GM19455 (cell line): ENCODE data around the gene NR3C1.

Experiments
- ATAC-seq: cut with Tn5 transposase; IDR thresholded peaks from one replicate; pipeline ENCODE4 v1.9.1; 2021; ENCODE audit not compliant: unreplicated experiment

Gene NR3C1

DNA sequence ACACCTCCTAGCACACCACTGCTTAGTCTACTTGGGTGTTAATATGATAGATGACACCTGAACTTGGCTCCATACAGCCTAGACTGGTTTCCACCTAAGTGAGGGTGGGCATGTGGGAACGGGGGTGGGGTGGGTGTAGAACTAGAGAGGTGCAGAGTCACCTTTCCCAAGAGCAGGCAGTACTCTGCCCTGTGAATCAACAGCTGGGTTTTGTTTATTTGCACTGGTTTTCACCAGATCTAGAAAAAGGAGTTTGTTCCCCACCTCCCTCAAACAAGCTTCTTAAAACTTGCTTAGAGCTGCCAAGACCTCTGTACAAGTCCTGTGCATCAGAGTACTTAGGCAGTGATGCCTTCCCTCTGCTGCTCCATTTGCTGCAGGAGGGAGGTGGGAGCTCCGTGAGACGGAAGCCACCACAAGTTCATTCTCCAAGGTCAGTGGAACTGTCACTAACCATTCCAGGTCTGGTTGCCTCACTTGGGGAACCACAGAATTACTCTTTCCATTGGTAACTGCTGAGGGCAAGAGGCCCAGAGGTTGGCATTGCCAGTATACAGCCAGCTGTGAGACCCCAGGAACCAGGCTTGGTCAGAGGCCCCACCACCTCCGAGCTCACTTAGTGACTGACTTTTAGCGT, 163.5 kb downstream of the NR3C1 start:
- no peak for ATAC-seq

DNA sequence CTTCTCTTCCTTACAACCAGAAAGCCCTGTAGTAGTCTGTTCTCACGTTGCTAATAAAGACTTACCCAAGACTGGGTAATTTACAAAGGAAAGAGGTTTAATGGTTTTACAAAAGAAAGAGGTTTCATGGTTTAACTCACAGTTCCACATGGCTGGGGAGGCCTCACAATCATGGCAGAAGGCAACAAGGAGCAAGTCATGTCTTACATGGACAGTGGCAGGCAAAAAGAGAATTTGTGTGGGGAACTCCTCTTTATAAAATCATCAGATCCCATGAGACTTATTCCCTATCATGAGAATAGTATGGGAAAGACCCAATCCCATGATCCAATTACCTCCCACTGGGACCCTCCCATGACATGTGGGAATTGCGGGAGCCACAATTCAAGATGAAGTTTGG, 164.9 kb downstream of the NR3C1 start:
- no peak for ATAC-seq

DNA sequence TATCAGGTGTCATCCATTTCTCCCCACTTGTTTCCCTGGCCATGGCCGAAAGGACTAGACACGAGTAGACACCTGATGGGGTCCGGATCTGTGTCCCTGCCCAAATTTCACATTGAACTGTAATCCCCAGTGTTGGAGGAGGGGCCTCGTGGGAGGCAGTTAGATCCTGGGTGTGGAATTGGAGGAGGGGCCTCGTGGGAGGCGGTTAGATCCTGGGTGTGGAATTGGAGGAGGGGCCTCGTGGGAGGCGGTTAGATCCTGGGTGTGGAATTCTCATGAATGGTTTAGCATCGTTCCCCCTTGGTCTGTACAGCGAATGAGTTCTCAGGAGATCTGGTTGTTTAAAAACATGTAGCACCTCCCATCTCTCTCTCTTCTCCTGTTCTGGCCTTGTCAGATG, 165.8 kb downstream of the NR3C1 start:
- no peak for ATAC-seq

DNA sequence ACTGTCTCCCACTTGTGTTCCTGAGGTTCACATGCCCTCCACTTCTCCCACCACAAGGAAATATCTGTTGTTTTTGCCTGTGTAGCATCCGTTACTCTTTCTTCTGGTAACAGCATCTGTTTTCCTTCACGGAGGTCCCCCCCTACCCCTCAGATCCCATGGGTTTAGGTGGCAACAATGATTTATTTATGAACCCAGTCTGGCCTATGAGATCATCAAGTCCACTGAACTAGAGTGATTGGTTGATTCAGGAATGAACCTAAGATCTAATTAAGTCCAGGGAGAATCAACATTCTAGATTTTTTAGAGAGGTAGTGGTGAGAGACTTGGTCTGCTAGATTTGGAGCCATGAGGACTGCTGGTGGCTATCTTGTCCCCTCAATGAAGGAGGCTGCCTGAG, 166.8 kb downstream of the NR3C1 start:
- ATAC-seq = no peak

DNA sequence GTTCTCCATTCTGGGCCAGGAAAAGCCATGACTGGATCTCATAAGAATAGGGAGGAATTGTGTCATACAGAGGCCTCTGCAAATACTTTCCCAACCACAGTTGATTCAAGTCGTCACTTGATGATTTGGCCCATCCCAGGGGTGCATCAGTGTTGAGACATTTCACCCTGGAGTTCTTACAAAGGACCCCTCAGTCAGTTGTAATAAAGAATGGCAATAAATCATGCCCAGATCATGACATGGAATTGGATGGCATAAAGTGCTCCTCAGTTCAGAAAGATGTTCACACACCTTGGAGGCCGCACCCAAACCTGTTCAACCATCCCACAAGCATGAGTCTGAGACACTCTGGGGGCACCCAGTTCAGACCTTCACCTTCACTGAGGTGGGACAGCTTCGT, 168.1 kb downstream of the NR3C1 start:
- no peak for ATAC-seq

DNA sequence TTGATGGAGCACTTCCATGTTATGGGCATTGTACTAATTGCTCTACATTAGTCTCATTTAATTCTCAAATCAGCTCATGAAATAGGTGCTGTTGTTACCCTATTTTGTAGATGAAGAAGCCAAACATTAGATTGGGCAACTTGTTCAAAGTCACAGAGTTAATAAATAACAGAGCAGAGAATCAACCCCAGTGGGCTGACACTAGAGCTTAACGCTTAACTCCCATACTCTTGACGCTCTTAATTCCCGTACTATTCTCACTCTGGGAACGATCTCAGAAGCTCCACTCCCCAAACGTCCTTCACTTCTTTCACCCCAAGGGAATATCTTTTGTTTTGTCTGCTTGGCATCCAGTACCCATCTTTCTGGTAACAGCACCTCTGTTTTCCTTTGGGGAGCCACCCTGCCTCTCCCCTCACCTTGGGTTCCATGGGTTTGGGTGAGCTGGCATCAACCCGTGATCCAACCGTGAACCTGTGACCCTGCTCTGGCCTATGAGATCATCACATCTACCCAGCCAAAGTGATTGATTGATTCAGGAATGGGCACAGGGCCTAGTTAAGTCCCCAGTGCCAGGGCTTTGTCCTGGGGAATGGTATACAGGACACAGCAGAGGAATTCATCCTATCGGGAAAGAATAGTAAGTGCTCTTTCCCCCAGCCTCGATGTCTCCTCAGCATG, 169.2 kb downstream of the NR3C1 start:
- ATAC-seq = no peak

DNA sequence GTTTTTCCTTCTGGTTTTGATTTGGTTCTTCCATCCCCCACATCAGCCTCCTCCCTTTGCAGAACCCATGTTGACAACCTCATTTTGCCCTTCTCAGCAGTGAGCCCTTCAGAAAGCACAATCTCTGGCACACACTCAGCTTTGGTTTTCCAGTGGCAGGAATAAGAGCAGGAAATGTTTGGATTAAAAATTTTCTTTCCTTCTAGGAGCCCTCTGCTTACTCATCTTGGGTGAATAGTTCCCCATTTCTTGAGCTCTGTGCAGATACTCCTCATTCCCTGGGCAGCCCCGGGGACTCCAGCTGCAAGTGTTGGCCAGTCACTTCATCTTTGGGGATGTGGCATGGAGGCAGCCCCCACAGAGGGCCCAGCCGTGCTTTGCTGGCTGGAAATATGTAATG, 170.5 kb downstream of the NR3C1 start:
- no peak for ATAC-seq

DNA sequence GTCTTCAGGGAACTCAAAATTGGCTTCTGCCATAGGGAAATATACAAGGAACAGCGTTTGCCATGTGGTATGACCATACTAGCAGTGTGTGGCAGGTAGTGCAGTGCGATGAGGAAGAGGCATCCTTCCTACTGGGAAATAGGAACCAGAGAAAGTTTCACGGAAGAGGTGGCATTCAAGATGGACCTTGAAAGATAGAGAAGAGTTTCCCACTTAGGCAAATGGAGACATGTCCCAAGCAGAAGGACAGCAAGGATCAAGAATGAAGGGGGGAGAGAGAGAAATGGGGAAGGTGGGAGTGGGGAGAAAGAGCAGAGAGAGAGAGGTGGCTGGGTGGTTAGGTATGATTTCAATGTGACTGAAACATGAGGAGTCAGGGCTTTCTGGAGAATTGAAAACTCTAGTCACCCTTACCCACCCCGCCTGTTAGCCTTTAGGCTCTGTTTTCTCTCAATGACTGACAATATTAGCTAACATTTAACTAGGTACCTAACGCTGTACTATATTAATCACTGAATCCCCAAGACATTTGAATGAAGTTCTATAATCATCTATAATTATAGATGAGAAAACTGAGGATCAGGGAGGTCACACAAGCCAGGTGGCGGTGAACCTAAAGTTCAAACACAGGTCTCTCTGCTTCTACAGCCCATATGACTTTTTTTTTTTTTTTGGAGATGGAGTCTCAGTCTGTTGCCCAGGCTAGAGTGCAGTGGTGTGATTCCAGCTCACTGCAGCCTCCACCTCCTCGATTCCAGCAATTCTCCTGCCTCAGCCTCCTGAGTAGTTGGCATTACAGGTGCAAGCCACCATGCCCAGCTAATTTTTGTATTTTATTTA, 171.3 kb downstream of the NR3C1 start:
- no peak for ATAC-seq

DNA sequence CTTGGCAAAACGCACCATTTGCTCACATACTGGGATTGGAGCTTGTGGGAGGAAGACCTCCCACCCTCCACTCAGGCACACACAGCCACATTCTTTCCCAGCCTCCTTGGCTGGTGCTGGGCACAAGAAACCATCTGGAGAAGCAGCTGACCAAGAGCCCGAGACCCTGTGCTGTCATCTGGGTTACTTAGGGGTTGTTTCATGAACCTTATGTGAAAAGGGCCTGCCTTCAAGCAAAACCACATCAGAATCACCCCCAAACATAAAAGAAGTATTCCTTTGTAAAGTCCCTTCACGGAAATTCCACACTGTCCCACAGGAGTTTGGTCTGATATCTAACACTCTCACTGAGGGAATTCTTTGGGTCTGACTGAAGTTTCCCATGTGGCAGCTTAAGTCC, 172.1 kb downstream of the NR3C1 start:
- ATAC-seq = no peak

DNA sequence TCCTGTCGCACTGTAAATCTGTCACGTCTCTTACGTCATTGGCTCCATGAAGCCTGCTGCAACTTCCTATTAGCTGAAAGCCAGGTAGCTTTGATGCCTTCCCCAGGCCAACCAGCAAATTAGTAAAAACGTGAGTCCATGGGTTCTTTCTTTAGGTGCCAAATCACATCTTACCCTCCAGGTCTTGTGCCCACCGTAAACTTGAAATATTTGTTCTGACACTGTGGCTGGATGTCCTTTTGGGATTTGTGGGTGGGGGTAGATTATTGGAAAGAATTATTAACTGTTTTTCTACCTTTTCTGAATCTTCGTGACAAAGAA, 172.8 kb downstream of the NR3C1 start:
- ATAC-seq = no peak

DNA sequence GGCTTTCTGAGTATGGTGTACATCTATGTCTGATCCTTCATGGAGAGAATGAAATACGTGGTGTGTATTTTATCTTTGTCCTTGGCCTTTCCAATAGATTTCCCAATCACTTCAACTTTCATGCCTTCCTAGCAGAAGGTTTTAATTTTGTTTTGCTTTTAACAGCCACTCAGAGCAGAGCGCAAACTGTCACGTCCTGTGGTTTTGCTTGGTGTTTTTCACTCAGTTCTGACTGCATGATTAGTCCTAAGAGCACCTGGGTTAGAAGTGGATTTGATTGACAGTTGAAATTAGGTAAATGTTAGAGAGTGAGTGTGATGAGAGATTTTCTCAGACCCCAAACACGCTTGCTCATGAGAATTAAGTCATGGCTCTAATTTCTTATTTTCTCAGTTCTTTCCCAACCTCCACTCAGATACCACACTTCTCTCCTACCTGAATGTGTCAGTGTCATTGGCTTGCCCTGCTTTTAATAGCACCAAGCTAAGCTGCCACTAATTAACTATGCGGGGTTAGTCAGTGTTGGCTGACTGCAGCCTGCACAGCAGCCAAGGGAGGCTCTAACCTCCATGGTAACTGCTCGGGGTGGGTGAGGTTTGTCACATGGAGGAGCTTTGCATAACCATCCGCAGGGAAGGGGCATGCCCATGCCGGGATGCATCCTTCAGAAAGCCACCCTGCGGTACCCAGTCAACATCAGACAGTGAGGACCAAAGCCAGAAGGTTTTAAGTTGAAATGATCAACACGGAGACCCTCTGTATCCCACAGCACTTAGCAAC, 173.4 kb downstream of the NR3C1 start:
- peak; percentile 95 for ATAC-seq

DNA sequence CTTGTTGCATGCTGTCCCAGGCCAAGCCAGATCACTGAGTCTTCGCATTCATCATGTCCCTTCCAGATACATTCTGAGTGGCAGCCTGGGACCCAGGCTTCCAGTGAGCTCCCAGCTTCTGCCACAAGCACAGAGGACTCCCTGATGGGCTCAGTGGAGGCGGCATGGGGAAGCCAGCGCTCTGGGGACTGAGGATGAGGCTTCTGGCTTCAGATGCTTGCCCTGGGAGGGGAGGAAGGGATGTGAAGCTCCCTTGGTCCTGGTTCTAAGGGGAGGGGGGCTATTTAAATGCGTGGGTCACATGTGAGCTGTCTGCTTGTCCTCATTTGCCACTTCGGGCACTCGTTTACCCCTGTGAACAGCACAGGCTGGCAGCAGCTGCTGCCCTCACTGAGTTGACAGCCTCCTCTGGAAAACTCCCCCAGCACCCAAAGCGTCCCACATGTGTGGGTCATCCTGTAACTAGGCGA, 174.0 kb downstream of the NR3C1 start:
- peak; percentile 55 for ATAC-seq

DNA sequence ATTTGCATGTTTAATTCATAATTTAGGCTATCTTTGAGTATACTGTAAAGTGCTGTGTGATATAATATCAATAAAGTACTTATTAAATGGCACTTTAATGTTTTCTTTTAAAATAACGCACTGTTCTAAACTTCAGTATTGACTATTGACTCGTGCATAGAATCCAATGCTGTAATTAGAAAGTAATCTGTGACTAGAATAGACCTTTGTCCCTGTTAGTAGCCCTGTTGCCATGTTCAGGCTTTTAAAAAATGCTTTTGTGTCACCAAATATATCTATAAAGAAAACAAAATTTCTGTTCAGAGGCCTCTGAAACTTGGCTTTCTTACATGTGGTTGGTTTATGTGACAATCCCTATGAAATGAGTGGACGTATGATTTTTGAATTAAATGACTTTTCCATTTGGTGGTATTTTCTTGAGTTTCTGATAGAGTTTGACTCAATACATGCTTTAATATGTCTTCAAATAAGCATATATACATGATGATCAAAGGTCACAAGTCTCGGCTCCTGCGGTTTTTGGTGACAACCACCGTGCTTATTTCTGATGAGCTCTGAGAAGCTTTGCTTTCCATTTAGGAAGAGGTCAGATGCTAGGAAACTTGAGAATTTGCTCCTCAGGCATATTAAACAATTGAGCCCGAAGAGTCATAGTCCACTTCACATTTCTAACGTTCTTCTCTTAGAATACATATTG, 174.7 kb downstream of the NR3C1 start:
- ATAC-seq = no peak
